ENCODE data around the gene ARHGAP26. TPM values are rescaled to one million over a fixed set of nuclear protein-coding genes. Genes with fewer than 3 reads are reported as not detected.

Gene ARHGAP26
- total RNA-seq, 2 donors from 2014 or later = 27.5 to 80.7 TPM

- DNase-seq (ENCODE audit: low spot score) (no peak), ATAC-seq (ENCODE audit: insufficient number of reproducible peaks, low FRiP score, low read depth) (no peak)
- TF ChIP-seq CTCF (IDR thresholded peaks at IDR 0.05) = no peak
- Histone ChIP-seq H3K4me1 (ENCODE audit: control insufficient read depth in 1 of 2, low read depth in 2 of 2) (no peaks in the 10 kb centered on the region), H3K9me3 (no peaks in the 10 kb centered on the region), H3K27me3 (replicated peaks; ENCODE audit: insufficient read depth) (no peaks in the 10 kb centered on the region), H3K36me3 (no peaks in the 10 kb centered on the region), H3K4me3 (no peak overlapping the region), H3K27ac (no peak overlapping the region)
These were observed 488.5 kb downstream of the ARHGAP26 start for GRCh38 chr5:143258559-143259253.

GRCh38 chr5:143259254-143259605 is 489.1 kb downstream of the ARHGAP26 start:
- Histone ChIP-seq H3K27me3 (replicated peaks; ENCODE audit: insufficient read depth) (no peaks in the 10 kb centered on the region), H3K36me3 (no peaks in the 10 kb centered on the region), H3K4me3 (no peak overlapping the region), H3K9me3 (no peaks in the 10 kb centered on the region), H3K27ac (no peak overlapping the region), H3K4me1 (ENCODE audit: control insufficient read depth in 1 of 2, low read depth in 2 of 2) (no peaks in the 10 kb centered on the region)
- TF ChIP-seq CTCF (IDR thresholded peaks at IDR 0.05) = no peak
- ATAC-seq (ENCODE audit: insufficient number of reproducible peaks, low FRiP score, low read depth) (no peak), DNase-seq (ENCODE audit: low spot score) (no peak)

- no peak overlapping the region for H3K27ac ChIP-seq
- no peaks in the 10 kb centered on the region for H3K9me3 ChIP-seq
- no peak overlapping the region for H3K4me3 ChIP-seq
- no peak for TF ChIP-seq CTCF (IDR thresholded peaks at IDR 0.05)
- no peaks in the 10 kb centered on the region for H3K4me1 ChIP-seq (ENCODE audit: control insufficient read depth in 1 of 2, low read depth in 2 of 2)
- H3K27me3 ChIP-seq (replicated peaks; ENCODE audit: insufficient read depth) = no peaks in the 10 kb centered on the region
- no peaks in the 10 kb centered on the region for H3K36me3 ChIP-seq
- ATAC-seq (ENCODE audit: insufficient number of reproducible peaks, low FRiP score, low read depth) = no peak
- DNase-seq (ENCODE audit: low spot score) = no peak
These were observed 491.7 kb downstream of the ARHGAP26 start for GRCh38 chr5:143261748-143262392.

- H3K4me3 ChIP-seq = no peak overlapping the region
- H3K27me3 ChIP-seq (replicated peaks; ENCODE audit: insufficient read depth) = no peaks in the 10 kb centered on the region
- no peak for ATAC-seq (ENCODE audit: insufficient number of reproducible peaks, low FRiP score, low read depth)
These were observed 492.4 kb downstream of the ARHGAP26 start for GRCh38 chr5:143262393-143263174.

More at GRCh38 chr5:143262393-143263174, 492.4 kb downstream of the ARHGAP26 start:
- DNase-seq (ENCODE audit: low spot score) = no peak
- H3K27ac ChIP-seq = no peak overlapping the region
- H3K9me3 ChIP-seq = no peaks in the 10 kb centered on the region
- TF ChIP-seq CTCF (IDR thresholded peaks at IDR 0.05) = no peak
- H3K4me1 ChIP-seq (ENCODE audit: control insufficient read depth in 1 of 2, low read depth in 2 of 2) = no peaks in the 10 kb centered on the region
- no peaks in the 10 kb centered on the region for H3K36me3 ChIP-seq

All from thoracic aorta (tissue), 2 donors.